Measurements from ENCODE around the gene TMEM169.

TMEM169 gene

GRCh38 chr2:216041438-216041837 is 40.3 kb upstream of the TMEM169 start:
- DNase-seq: no peak
- Histone ChIP-seq H3K36me3 (replicated peaks) (no peaks in the 10 kb centered on the region), H3K27me3 (replicated peaks) (no peaks in the 10 kb centered on the region), H3K27ac (no peak overlapping the region), H3K4me3 (ENCODE audit: low read depth, low read length) (no peak overlapping the region)
- no peak for TF ChIP-seq CTCF (IDR thresholded peaks at IDR 0.05; ENCODE audit: low read depth, low read length, missing control alignments)
- in situ Hi-C loops (cut with HindIII; ENCODE audit: low pct_ligation_motif_present, low sequenced_read_pairs): no loop called here

GRCh38 chr2:216043949-216044348 is 37.8 kb upstream of the TMEM169 start:
- Histone ChIP-seq H3K36me3 (replicated peaks) (no peaks in the 10 kb centered on the region), H3K27me3 (replicated peaks) (no peaks in the 10 kb centered on the region), H3K27ac (no peak overlapping the region), H3K4me3 (ENCODE audit: low read depth, low read length) (no peak overlapping the region)
- no peak for DNase-seq
- TF ChIP-seq CTCF (IDR thresholded peaks at IDR 0.05; ENCODE audit: low read depth, low read length, missing control alignments): no peak
- in situ Hi-C loops (cut with HindIII; ENCODE audit: low pct_ligation_motif_present, low sequenced_read_pairs): no loop called here

GRCh38 chr2:216044883-216045486 is 36.7 kb upstream of the TMEM169 start:
- Histone ChIP-seq H3K4me3 (ENCODE audit: low read depth, low read length) (no peak overlapping the region), H3K27ac (no peak overlapping the region), H3K27me3 (replicated peaks) (no peaks in the 10 kb centered on the region), H3K36me3 (replicated peaks) (no peaks in the 10 kb centered on the region)
- in situ Hi-C loops (cut with HindIII; ENCODE audit: low pct_ligation_motif_present, low sequenced_read_pairs): no loop called here
- no peak for DNase-seq
- TF ChIP-seq CTCF (IDR thresholded peaks at IDR 0.05; ENCODE audit: low read depth, low read length, missing control alignments): no peak

- no peak overlapping the region for H3K27ac ChIP-seq
- no peak for TF ChIP-seq CTCF (IDR thresholded peaks at IDR 0.05; ENCODE audit: low read depth, low read length, missing control alignments)
- H3K4me3 ChIP-seq (ENCODE audit: low read depth, low read length): no peak overlapping the region
- H3K36me3 ChIP-seq (replicated peaks): no peaks in the 10 kb centered on the region
- no peaks in the 10 kb centered on the region for H3K27me3 ChIP-seq (replicated peaks)
- in situ Hi-C loops (cut with HindIII; ENCODE audit: low pct_ligation_motif_present, low sequenced_read_pairs): no loop called here
- no peak for DNase-seq
Measured at GRCh38 chr2:216047397-216047796, 34.3 kb upstream of the TMEM169 start.

- H3K4me3 ChIP-seq (ENCODE audit: low read depth, low read length): no peak overlapping the region
- H3K36me3 ChIP-seq (replicated peaks): no peaks in the 10 kb centered on the region
- in situ Hi-C loops (cut with HindIII; ENCODE audit: low pct_ligation_motif_present, low sequenced_read_pairs): no loop called here
- TF ChIP-seq CTCF (IDR thresholded peaks at IDR 0.05; ENCODE audit: low read depth, low read length, missing control alignments): no peak
- DNase-seq: no peak
- no peak overlapping the region for H3K27ac ChIP-seq
- no peaks in the 10 kb centered on the region for H3K27me3 ChIP-seq (replicated peaks)
Measured at GRCh38 chr2:216049452-216049851, 32.3 kb upstream of the TMEM169 start.

GRCh38 chr2:216051350-216051749 is 30.4 kb upstream of the TMEM169 start:
- H3K27ac ChIP-seq: no peak overlapping the region
- H3K27me3 ChIP-seq (replicated peaks): no peaks in the 10 kb centered on the region
- TF ChIP-seq CTCF (IDR thresholded peaks at IDR 0.05; ENCODE audit: low read depth, low read length, missing control alignments): no peak
- in situ Hi-C loops (cut with HindIII; ENCODE audit: low pct_ligation_motif_present, low sequenced_read_pairs): no loop called here
- H3K4me3 ChIP-seq (ENCODE audit: low read depth, low read length): no peak overlapping the region
- H3K36me3 ChIP-seq (replicated peaks): no peaks in the 10 kb centered on the region
- DNase-seq: no peak
